DMS114 treated with DMSO at 0.1 percent for 48 hours (cell line): Measurements from ENCODE around the gene EN1.

Source experiments
- DNase-seq: peaks from one replicate; lab custom pipeline; 2025; ENCODE audit not compliant: unreplicated experiment; lab: John Stamatoyannopoulos, UW

Gene EN1

GRCh38 chr2:118856330-118856977 is 9.0 kb upstream of the EN1 start:
- no peak for DNase-seq

- DNase-seq = peak; percentile 52
Measured at GRCh38 chr2:118855451-118856279, 8.2 kb upstream of the EN1 start.

DNA sequence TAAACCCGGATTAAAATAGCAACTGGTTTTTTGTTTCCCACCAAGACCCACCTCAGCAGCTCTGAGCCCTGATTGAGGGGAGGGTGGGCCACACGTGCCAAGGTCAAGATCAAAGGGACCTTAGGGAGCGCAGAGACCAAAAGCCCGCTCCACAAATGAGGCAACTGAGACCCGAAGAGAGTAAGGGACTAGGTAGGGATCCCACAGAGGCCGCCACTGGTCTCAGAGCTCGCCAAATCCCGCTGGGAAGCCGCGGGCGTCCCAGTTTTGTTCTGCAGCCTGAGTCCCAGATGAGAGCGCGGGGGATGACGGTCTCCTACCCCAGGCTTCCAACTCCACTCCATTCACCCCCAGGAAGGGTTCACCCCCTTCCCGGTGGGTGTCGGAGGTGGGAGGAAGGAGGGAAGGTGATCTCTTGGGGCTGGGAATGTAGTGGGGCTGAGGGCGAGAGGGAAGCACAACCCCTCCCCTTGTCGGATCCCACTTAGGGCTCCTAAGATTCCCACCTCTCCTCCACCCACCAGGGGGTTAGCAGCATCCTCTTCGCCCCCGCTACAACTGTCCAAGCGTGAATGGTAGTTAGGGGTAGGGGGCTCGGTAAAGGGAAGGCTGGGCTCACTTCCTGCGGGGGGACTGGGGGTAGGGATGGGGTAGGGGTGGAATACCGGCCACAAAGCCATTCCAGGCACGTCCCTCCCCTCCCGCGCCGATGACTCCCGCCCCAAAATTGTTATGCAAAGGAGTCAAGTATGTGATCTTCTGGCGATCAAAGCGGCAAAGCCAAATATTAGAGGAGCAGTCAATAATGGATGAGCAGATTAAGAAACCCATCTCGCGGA is 7.3 kb upstream of the EN1 start:
- DNase-seq = no peak

- DNase-seq = no peak
Measured at GRCh38 chr2:118853651-118854291, 6.3 kb upstream of the EN1 start.

DNA sequence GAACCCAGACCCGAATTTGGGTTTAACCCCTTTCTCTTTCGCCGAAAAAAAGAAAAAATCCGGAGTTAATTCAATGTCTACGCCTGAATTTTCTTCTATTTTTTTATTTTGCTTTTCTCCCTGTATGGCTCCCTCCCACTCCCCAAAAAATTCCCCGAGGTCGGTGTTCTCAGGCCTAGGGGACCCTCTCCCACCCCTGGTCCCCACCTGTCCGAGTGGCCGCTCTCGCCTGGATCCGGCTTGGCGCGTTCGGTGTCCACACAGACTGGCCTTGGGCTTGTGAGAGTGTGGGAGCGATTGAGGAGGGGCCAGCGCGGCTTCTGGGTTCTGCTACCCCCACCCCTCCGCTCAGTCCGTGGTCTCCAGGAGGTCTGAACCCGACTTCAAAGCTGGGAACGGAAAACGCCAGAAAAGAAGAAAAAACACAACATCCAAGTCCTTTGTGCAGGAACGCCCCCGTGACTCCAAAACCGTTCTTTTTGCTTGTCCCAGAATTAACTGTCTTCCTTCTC is 5.7 kb upstream of the EN1 start:
- DNase-seq = no peak

GRCh38 chr2:118852605-118853128 is 5.2 kb upstream of the EN1 start:
- no peak for DNase-seq

DNA sequence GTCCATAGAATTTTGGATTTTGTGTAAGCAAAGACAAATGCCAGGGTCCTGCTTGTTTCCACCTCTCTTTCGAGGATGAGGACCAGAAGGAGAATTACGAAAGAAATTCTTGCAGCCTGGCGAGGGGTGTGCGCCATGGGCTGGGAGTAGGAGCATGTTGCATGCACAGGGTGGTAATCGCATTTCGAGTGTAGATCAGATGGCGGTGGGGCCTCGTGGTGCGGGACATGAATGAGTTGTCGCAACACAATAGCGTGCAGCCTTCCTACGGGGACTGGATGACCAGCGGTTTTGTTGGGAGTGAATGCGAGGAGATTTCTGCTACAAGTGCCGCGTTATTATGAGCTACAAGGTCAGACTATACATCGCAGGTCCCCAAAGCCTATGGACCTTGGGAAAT is 4.2 kb upstream of the EN1 start:
- DNase-seq = no peak

DNA sequence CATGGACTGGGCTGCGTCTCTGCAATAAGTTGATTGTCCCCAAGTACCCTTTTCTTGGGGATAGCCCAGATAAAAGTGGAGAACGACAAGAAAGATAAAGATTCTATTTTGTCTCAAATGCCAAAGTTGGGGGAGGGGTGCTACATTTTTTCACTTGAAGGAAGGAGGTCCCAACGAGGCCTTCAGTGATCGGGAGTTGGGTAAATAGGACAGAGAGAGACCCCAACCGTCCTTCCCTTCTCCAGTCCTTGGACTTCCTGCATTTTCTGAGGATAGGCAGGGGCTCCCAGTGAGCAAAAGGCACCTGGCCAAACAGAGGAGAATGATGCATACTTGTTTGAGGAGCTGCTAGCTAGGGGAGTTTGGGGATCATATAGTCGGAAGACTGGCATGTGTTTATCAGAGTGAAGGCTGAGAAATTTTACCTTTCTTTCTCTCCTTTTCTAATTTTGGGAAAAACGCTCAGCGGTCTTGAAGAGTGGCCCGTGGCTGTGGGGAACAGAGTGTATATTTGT is 3.5 kb upstream of the EN1 start:
- DNase-seq = no peak

GRCh38 chr2:118850168-118850900 is 2.9 kb upstream of the EN1 start:
- DNase-seq = no peak

DNA sequence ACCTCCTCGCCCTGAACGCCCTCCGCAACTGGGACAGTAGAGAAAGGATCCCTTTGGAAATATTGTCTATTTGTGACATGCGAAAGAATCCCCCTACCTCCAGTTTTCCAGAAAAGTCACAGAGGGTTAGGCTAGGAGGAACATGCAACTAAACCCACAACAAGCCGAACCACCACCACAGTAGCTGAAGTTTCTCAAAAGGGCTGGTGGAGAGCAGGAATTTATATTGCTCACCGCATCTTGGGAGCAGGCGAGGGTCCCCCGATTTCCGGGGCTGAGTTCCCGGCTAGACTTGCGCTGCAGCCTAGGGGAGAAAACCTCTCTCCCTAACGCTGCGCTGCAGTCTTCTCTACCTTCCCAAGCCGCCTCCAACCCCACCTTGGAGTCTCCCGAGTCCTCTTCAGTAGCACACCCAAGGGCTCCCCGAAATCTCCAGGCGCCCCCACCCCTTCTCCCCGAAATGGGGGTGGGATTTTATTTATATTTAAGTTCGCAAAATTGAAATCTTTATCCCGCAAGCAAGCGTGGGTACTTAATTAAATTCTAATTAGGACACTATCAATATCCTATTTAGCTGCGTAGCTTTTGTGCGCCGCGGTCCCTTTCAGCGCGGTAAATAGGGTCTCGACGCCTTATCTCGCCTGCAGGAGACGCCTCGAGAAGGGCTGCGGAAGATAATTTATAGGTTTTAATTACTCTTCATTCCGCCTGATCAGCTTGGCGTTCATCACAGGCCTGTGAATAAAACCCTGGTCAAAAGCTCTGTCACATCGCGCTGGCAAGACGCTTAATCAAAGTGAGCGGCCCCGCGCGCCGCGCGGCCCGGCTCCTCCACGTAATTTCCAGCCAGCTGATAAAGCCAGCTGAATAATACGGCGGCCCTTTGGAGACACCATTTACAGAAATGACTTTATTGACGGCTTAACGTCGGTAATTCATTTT is 2.0 kb upstream of the EN1 start:
- DNase-seq = no peak

DNA sequence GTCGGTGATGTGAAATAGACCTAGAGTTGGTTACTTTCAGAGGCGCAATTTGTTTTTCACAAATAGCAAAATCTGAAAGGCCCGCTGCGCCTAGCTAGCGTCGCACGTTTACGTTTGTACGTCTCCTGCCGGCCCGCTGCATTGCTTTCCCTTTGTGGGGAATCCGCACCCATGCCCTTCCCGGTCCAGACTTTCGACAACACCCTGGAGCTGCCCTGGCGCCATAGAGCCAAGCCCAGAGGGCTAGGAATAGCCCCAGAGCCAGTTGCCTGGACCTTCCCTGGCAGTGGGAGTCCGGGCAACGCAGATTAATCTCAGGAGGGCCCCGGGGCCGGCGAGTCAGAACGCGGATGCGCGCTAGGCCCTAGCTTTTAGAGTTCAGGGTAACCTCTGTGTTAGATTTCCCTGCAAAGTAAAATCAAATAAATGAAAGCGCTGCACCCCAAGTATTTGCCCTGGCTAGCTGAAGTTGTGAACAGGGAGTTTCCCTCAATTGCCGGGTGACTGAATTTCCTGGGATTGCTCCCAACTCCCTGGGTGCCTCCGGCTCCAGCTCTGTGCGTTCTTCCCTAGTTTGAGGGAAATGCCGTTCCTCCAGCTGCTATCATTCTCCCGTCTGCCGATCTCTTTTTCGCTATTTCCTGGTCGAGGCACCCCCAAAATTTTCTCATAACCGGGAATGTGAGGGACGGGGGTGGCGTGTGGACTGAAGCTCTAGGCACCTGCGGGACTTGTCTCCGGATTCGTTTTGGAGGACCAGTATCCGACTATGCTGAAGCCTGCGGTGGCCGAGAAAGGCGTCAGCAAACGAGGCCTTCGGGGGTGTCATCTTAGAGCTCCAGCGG is 1.2 kb upstream of the EN1 start:
- DNase-seq = no peak

GRCh38 chr2:118847762-118848172 is 319 bp upstream of the EN1 start:
- DNase-seq = peak; percentile 77

DNA sequence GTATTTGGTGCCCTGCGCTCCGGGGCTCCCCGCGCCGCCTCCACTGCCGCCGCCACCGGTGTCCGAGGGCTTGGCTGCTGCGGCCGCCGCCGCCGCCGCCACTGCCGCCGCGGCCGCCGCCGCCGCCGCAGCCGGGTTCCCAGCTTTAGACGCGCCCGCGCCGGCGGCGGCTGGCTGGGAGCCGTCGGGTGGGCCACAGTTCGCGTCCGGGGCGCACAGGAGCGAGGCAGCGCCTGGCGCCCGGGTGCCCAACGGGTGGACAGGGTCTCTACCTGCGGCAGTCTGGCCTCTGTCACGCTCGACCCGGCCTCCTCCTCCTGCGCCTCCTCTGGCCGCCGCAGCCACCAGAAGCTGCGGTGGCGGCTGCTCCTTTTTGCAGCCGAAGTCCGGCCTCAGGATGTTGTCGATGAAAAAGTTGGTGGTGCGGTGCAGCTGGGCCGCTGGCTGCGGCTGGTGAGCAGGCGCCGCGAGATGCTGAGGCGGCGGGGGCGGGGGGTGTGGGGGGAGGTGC is 951 bp downstream of the EN1 start:
- no peak for DNase-seq

GRCh38 chr2:118845522-118846441 is 1.7 kb downstream of the EN1 start:
- DNase-seq = no peak

DNA sequence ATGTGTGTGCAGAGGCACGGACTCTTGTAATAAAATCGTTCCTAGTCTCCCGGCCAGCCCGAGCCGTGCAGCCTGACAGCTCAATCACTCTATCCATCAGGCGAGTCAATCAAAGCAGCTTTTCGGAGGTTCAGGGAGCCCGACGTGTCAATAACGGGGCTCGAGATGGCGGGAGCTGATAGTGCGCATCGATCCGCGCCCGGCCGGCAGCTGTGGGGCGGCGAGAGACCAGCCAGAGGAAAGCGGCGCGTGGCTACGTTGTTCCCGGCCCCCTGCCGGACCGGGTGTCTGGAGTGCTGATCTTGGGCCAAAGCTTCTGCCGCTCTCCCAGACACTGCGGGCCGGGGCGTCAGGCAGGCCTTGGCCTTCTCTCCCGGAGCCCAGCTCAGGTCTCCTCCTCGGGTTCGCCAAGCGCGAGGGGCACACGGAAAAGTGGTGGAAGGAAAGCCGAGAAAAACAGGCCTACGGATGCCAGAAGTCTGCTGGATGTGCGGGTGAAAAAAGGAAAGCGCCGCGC is 2.4 kb downstream of the EN1 start:
- DNase-seq = no peak

GRCh38 chr2:118844261-118845004 is 3.0 kb downstream of the EN1 start:
- DNase-seq = no peak
